Activated naive CD4-positive, alpha-beta T cell treated with anti-CD3 and anti-CD28 coated beads, Interleukin-2, amount 50 U/mL, for 72 hours (primary cell): ENCODE measurements around the gene N4BP2. TPM values are rescaled to one million over a fixed set of nuclear protein-coding genes. Genes with fewer than 3 reads are reported as not detected.
A peak's percentile ranks its signal among the peaks of the same experiment; 100 is the strongest.
"Not testable (repeated sequence)": the region's sequence is repeated elsewhere in the genome, so short reads cannot be mapped to it uniquely, and the experiment has no call there.

Experiments
- ATAC-seq, 2 donors: fragments of 150-1000 bp; cut with Tn5 transposase; 2 replicates each; pipeline ENCODE4 v1.10.0; 2021; ENCODE audit warnings: mild to moderate bottlenecking in 2 of 2, moderate library complexity in 2 of 2
- DNase-seq, 2 donors: peaks; one replicate each; pipeline ENCODE4 v3.0.0; 2021 to 2022; ENCODE audit warnings: low spot score in 2 of 2
- H3K27ac Mint-ChIP-seq, 2 donors: one replicate each; pipeline ENCODE4 v1.8.0; 2022; ENCODE audit warnings: mild to moderate bottlenecking in 2 of 2, mixed read lengths in 2 of 2
- H3K36me3 Mint-ChIP-seq, 2 donors: one replicate each; pipeline ENCODE4 v1.8.0; 2022; ENCODE audit warnings: mixed read lengths in 2 of 2
- H3K9me3 Mint-ChIP-seq, 2 donors: one replicate each; pipeline ENCODE4 v1.8.0; 2022; ENCODE audit warnings: mixed read lengths in 2 of 2
- total RNA-seq, 2 donors: library from RNA; stranded (reverse); gene quantifications; one replicate each; pipeline ENCODE4 v1.2.3, GENCODE V29; 2022

Gene N4BP2
- total RNA-seq, 2 donors from 2014 or later, result 16.1 to 18.6 TPM

- Mint-ChIP-seq H3K27ac (no peak overlapping the region), H3K36me3 (peaks cover 0 to 2% of the 10 kb centered on the region in 2 donors), H3K9me3 (no peaks in the 10 kb centered on the region)
- ATAC-seq (no peak), DNase-seq (no peak)
These were observed 73.9 kb downstream of the N4BP2 start for GRCh38 chr4:40130401-40131036.

GRCh38 chr4:40132816-40133215, 76.2 kb downstream of the N4BP2 start:
- Mint-ChIP-seq H3K27ac (no peak overlapping the region), H3K9me3 (no peaks in the 10 kb centered on the region), H3K36me3 (peaks cover 0 to 19% of the 10 kb centered on the region in 2 donors)
- no peak for ATAC-seq
- no peak for DNase-seq

GRCh38 chr4:40134206-40134917, 77.7 kb downstream of the N4BP2 start:
- Mint-ChIP-seq H3K36me3 (peaks cover 0 to 19% of the 10 kb centered on the region in 2 donors), H3K9me3 (no peaks in the 10 kb centered on the region), H3K27ac (no peak overlapping the region)
- no peak for ATAC-seq
- DNase-seq, result no peak

- peaks cover 5 to 25% of the 10 kb centered on the region in 2 donors for H3K36me3 Mint-ChIP-seq
- H3K9me3 Mint-ChIP-seq, ATAC-seq, H3K27ac Mint-ChIP-seq, DNase-seq: not testable (repeated sequence)
These were observed 79.6 kb downstream of the N4BP2 start for GRCh38 chr4:40136202-40136601.

GRCh38 chr4:40140196-40140595, 83.5 kb downstream of the N4BP2 start:
- H3K36me3 Mint-ChIP-seq, result peaks cover 5 to 34% of the 10 kb centered on the region in 2 donors
- H3K27ac Mint-ChIP-seq, result peak overlapping the region in 1 of 2 donors; percentile 39
- H3K9me3 Mint-ChIP-seq, result no peaks in the 10 kb centered on the region
- DNase-seq (no peak), ATAC-seq (peak in 1 of 2 donors; percentile 38)

- not testable (repeated sequence) for H3K27ac Mint-ChIP-seq, H3K9me3 Mint-ChIP-seq, DNase-seq, ATAC-seq
- peaks cover 5 to 32% of the 10 kb centered on the region in 2 donors for H3K36me3 Mint-ChIP-seq
These were observed 83.9 kb downstream of the N4BP2 start for GRCh38 chr4:40140597-40140996.

- ATAC-seq (peak in 1 of 2 donors; percentile 54), DNase-seq (no peak)
- Mint-ChIP-seq H3K27ac (no peak overlapping the region), H3K36me3 (peaks cover 5 to 19% of the 10 kb centered on the region in 2 donors), H3K9me3 (no peaks in the 10 kb centered on the region)
These were observed 87.4 kb downstream of the N4BP2 start for GRCh38 chr4:40143926-40144508.

GRCh38 chr4:40144716-40145115, 88.1 kb downstream of the N4BP2 start:
- H3K9me3 Mint-ChIP-seq, result no peaks in the 10 kb centered on the region
- DNase-seq (no peak), ATAC-seq (no peak)
- no peak overlapping the region for H3K27ac Mint-ChIP-seq
- peaks cover 5 to 21% of the 10 kb centered on the region in 2 donors for H3K36me3 Mint-ChIP-seq

- not testable (repeated sequence) for H3K27ac Mint-ChIP-seq, DNase-seq
- peaks cover 17 to 30% of the 10 kb centered on the region in 2 donors for H3K36me3 Mint-ChIP-seq
These were observed 90.8 kb downstream of the N4BP2 start for GRCh38 chr4:40147490-40147889.

GRCh38 chr4:40149960-40150385, 93.3 kb downstream of the N4BP2 start:
- ATAC-seq, result peak; percentile 77 to 83
- Mint-ChIP-seq H3K9me3 (peaks cover 11 to 14% of the 10 kb centered on the region in 2 donors), H3K27ac (peak overlapping the region; percentile 2 to 62), H3K36me3 (peaks cover 17 to 25% of the 10 kb centered on the region in 2 donors)
- DNase-seq, result peak in 1 of 2 donors; percentile 75

More at GRCh38 chr4:40147490-40147889, 90.8 kb downstream of the N4BP2 start:
- peaks cover 11 to 14% of the 10 kb centered on the region in 2 donors for H3K9me3 Mint-ChIP-seq
- not testable (repeated sequence) for ATAC-seq

GRCh38 chr4:40150932-40151331, 94.3 kb downstream of the N4BP2 start:
- ATAC-seq (no peak), DNase-seq (no peak)
- peaks cover 17 to 25% of the 10 kb centered on the region in 2 donors for H3K36me3 Mint-ChIP-seq
- no peak overlapping the region for H3K27ac Mint-ChIP-seq
- peaks cover 11 to 14% of the 10 kb centered on the region in 2 donors for H3K9me3 Mint-ChIP-seq

GRCh38 chr4:40152637-40153036, 96.0 kb downstream of the N4BP2 start:
- H3K9me3 Mint-ChIP-seq, result peaks cover 11 to 14% of the 10 kb centered on the region in 2 donors
- DNase-seq (no peak), ATAC-seq (no peak)
- H3K36me3 Mint-ChIP-seq, result peaks cover 17 to 25% of the 10 kb centered on the region in 2 donors
- H3K27ac Mint-ChIP-seq, result no peak overlapping the region

- peaks cover 0 to 4% of the 10 kb centered on the region in 2 donors for H3K9me3 Mint-ChIP-seq
- DNase-seq, result no peak
- ATAC-seq, result no peak
- H3K27ac Mint-ChIP-seq, result no peak overlapping the region
- H3K36me3 Mint-ChIP-seq, result peaks cover 4 to 18% of the 10 kb centered on the region in 2 donors
These were observed 100.8 kb downstream of the N4BP2 start for GRCh38 chr4:40157436-40157835.

GRCh38 chr4:40160258-40160657, 103.6 kb downstream of the N4BP2 start:
- no peak overlapping the region for H3K27ac Mint-ChIP-seq
- peaks cover 5 to 23% of the 10 kb centered on the region in 2 donors for H3K36me3 Mint-ChIP-seq
- no peak for ATAC-seq
- peaks cover 0 to 8% of the 10 kb centered on the region in 2 donors for H3K9me3 Mint-ChIP-seq
- no peak for DNase-seq

- no peak overlapping the region for H3K27ac Mint-ChIP-seq
- DNase-seq (no peak), ATAC-seq (no peak)
- H3K9me3 Mint-ChIP-seq, result peaks cover 10 to 21% of the 10 kb centered on the region in 2 donors
- peaks cover 12 to 37% of the 10 kb centered on the region in 2 donors for H3K36me3 Mint-ChIP-seq
These were observed 107.8 kb downstream of the N4BP2 start for GRCh38 chr4:40164459-40164858.

- no peak for ATAC-seq
- no peak for DNase-seq
- Mint-ChIP-seq H3K36me3 (peaks cover 12 to 40% of the 10 kb centered on the region in 2 donors), H3K27ac (no peak overlapping the region), H3K9me3 (peaks cover 10 to 21% of the 10 kb centered on the region in 2 donors)
These were observed 109.3 kb downstream of the N4BP2 start for GRCh38 chr4:40165916-40166315.

GRCh38 chr4:40168070-40168469, 111.4 kb downstream of the N4BP2 start:
- DNase-seq, result no peak

More at GRCh38 chr4:40168070-40168469, 111.4 kb downstream of the N4BP2 start:
- Mint-ChIP-seq H3K36me3 (peaks cover 7 to 27% of the 10 kb centered on the region in 2 donors), H3K27ac (no peak overlapping the region), H3K9me3 (peaks cover 16 to 18% of the 10 kb centered on the region in 2 donors)
- no peak for ATAC-seq
